ENCODE results near the gene MYF6. TPM values are rescaled to one million over a fixed set of nuclear protein-coding genes. Genes with fewer than 3 reads are reported as not detected.

Gene MYF6
- total RNA-seq, 1 donor from 2014 or later, result not detected

- DNase-seq (ENCODE audit: low read depth in 2 of 2), result no peak
These were observed 46.8 kb downstream of the MYF6 start for GRCh38 chr12:80754274-80754673.

DNA sequence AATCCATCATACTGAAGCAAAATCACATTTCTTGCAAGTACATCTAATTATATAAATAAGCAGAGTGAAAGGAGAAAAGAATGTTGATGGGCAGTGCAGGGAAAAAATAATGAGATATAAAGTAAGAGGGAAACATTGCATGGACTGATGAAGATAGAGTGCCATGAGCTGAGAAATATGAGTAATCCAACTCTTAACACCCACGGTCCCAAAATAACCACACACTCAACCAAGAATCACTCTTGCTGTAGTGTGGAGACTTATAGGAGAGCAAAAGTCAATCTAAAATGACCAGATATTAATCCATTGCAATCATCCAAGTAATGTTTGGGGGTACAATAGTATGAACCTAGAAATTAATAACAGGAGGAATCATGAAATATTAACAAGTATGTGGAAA is 49.4 kb downstream of the MYF6 start:
- no peak for DNase-seq (ENCODE audit: low read depth in 2 of 2)

Other genes starting within 250 kb of the MYF6 start
- not detected in 2 replicates for gene MYF5, start 9.3 kb downstream of the MYF6 start, total RNA-seq
- gene LIN7A, start 230.3 kb downstream of the MYF6 start, total RNA-seq, result 0.20 and 0.22 TPM in 2 replicates

All from lung microvascular endothelial cell (primary cell).